ENCODE data around the gene HPCAL1.

GRCh38 chr2:10471955-10472354 is 169.3 kb downstream of the HPCAL1 start:
- TF ChIP-seq CTCF (IDR thresholded peaks at IDR 0.05) = no peak
- TF ChIP-seq POLR2A (IDR thresholded peaks at IDR 0.05) = no peak

All from testis (tissue), 2 donors.